Embryonic facial prominence (tissue), 1 donor: ENCODE results near the gene LINC00305.

Experiments
- DNase-seq: peaks from one replicate; pipeline ENCODE4 v3.0.0-alpha.2; 2016; ENCODE audit errors: extremely low spot score

The LINC00305 gene

GRCh38 chr18:64115881-64116280 lies 33.0 kb downstream of the LINC00305 start:
- DNase-seq = no peak

GRCh38 chr18:64111950-64112349 lies 36.9 kb downstream of the LINC00305 start:
- no peak for DNase-seq

- no peak for DNase-seq
These were observed 38.0 kb downstream of the LINC00305 start for GRCh38 chr18:64110692-64111480.

GRCh38 chr18:64103986-64104385 lies 44.9 kb downstream of the LINC00305 start:
- DNase-seq = no peak

GRCh38 chr18:64100116-64100922 lies 48.6 kb downstream of the LINC00305 start:
- no peak for DNase-seq

GRCh38 chr18:64099244-64099643 lies 49.6 kb downstream of the LINC00305 start:
- no peak for DNase-seq

- no peak for DNase-seq
These were observed 51.4 kb downstream of the LINC00305 start for GRCh38 chr18:64097497-64097896.

GRCh38 chr18:64095056-64095455 lies 53.8 kb downstream of the LINC00305 start:
- DNase-seq = no peak

- no peak for DNase-seq
These were observed 54.7 kb downstream of the LINC00305 start for GRCh38 chr18:64094210-64094609.

- DNase-seq = no peak
These were observed 57.4 kb downstream of the LINC00305 start for GRCh38 chr18:64091526-64091925.

GRCh38 chr18:64090876-64091275 lies 58.0 kb downstream of the LINC00305 start:
- DNase-seq = no peak

- no peak for DNase-seq
These were observed 65.0 kb downstream of the LINC00305 start for GRCh38 chr18:64083916-64084315.

GRCh38 chr18:64082513-64082912 lies 66.4 kb downstream of the LINC00305 start:
- no peak for DNase-seq

- DNase-seq = no peak
These were observed 66.8 kb downstream of the LINC00305 start for GRCh38 chr18:64082054-64082453.

GRCh38 chr18:64073971-64074370 lies 74.9 kb downstream of the LINC00305 start:
- no peak for DNase-seq

GRCh38 chr18:64055019-64055418 lies 93.9 kb downstream of the LINC00305 start:
- no peak for DNase-seq

- no peak for DNase-seq
These were observed 95.6 kb downstream of the LINC00305 start for GRCh38 chr18:64053246-64053645.

GRCh38 chr18:64052772-64053171 lies 96.1 kb downstream of the LINC00305 start:
- no peak for DNase-seq

GRCh38 chr18:64044616-64045015 lies 104.3 kb downstream of the LINC00305 start:
- no peak for DNase-seq

- DNase-seq = no peak
These were observed 106.0 kb downstream of the LINC00305 start for GRCh38 chr18:64042728-64043358.

- DNase-seq = no peak
These were observed 111.0 kb downstream of the LINC00305 start for GRCh38 chr18:64037812-64038414.

GRCh38 chr18:64032312-64032711 lies 116.6 kb downstream of the LINC00305 start:
- no peak for DNase-seq
